ENCODE measurements around the gene BCAP31. TPM values are rescaled to one million over a fixed set of nuclear protein-coding genes. Genes with fewer than 3 reads are reported as not detected.

BCAP31 gene
- total RNA-seq, 1 experiment from 2014 or later: 289 TPM

DNA sequence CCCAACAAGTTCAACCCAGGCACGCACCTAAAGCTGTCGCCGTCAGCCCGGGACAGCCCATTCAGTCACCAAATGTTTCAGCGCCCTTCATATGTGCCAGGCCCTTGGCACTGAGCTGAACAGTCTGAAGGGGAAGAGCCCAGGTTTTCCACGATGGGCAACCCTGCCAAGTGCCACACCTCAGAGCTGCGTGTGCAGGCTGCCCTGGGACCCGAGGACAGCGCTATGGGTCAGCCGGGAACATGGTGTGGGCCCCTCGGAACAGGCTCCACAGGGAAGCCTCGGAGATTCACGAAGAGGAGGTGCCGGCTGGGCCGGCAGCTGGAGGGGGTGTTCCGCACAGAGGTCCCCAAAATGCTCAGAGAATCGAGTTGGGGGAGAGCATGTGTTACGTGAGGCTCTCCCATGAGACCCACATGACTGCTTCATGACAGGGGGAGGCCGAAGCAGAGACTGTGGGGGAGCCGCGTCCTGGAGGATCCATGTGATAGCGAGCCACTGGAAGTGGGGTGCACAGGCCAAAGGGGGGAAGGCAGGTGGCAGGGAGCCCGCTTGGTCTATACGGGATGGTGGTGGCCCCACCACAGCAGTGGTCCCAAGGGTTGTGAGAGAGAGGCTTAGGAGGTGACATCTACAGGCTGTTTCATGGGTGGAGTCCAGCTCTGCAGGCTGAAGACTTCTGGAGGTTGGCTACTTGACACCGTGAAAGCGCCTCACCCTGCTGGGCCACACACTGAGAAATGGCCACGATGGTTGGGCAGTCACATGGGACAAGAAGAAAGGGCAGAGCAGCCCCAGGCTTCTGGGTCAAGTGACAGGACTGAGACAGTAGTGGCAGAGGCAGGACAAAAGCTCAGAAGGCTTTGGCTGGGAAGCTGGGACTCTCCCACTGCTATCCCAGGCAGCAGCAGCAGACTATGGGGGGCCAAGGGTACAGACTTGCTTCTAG, 14.2 kb downstream of the BCAP31 start:
- H3K27me3 ChIP-seq (ENCODE audit: low read length): no peaks in the 10 kb centered on the region
- H3K9me2 ChIP-seq (replicated peaks; ENCODE audit: low read length): no peaks in the 10 kb centered on the region
- BruUV-seq (replicated peaks): no TSS peak
- intact Hi-C loops (cut with micrococcal nuclease): loop anchor here (2.0 kb wide), 1 partner anchor 13 kb away; no protein-coding TSS in a partner anchor
- no peak overlapping the region for H3K4me3 ChIP-seq (ENCODE audit: low read length)
- TF ChIP-seq EZH2phosphoT487 (IDR thresholded peaks at IDR 0.05; ENCODE audit: borderline replicate concordance, low read length): no peak
- no peak for TF ChIP-seq EZH2 (IDR thresholded peaks at IDR 0.05; ENCODE audit: low read length, unreplicated experiment)
- TF ChIP-seq, protein P1, sequence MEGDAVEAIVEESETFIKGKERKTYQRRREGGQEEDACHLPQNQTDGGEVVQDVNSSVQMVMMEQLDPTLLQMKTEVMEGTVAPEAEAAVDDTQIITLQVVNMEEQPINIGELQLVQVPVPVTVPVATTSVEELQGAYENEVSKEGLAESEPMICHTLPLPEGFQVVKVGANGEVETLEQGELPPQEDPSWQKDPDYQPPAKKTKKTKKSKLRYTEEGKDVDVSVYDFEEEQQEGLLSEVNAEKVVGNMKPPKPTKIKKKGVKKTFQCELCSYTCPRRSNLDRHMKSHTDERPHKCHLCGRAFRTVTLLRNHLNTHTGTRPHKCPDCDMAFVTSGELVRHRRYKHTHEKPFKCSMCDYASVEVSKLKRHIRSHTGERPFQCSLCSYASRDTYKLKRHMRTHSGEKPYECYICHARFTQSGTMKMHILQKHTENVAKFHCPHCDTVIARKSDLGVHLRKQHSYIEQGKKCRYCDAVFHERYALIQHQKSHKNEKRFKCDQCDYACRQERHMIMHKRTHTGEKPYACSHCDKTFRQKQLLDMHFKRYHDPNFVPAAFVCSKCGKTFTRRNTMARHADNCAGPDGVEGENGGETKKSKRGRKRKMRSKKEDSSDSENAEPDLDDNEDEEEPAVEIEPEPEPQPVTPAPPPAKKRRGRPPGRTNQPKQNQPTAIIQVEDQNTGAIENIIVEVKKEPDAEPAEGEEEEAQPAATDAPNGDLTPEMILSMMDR (conservative IDR thresholded peaks at IDR 0.05; ENCODE audit: low read depth, low read length): no peak
- no peak overlapping the region for H3K9ac ChIP-seq (ENCODE audit: low read length)
- H3K27ac ChIP-seq (ENCODE audit: low read length): no peak overlapping the region
- H2AFZ ChIP-seq (ENCODE audit: low read length): no peak overlapping the region
- ChIA-PET POLR2A (ENCODE audit: unreplicated experiment) (interaction anchor here (0.6 kb wide), 1 partner anchor 33 kb away, joined by 3 read pairs; no protein-coding TSS in a partner anchor), CTCF (no interaction called here)
- H3K4me2 ChIP-seq (ENCODE audit: low read length): no peak overlapping the region
- H3K36me3 ChIP-seq (ENCODE audit: low read depth, low read length): peaks cover 14% of the 10 kb centered on the region
- peaks cover 6% of the 10 kb centered on the region; the same call in 1 of the 2 replicates for H4K20me1 ChIP-seq (ENCODE audit: low read length)
- DNase-seq (no peak), ATAC-seq (no peak)
- H3K79me2 ChIP-seq (ENCODE audit: low read length): peaks cover 7% of the 10 kb centered on the region
- H3K9me3 ChIP-seq (ENCODE audit: low read length): no peaks in the 10 kb centered on the region
- peaks cover 9% of the 10 kb centered on the region; the same call in 1 of the 2 replicates for H3K4me1 ChIP-seq (ENCODE audit: insufficient read depth, low read length)
- H3F3A ChIP-seq (ENCODE audit: low read length, unreplicated experiment): no peaks in the 10 kb centered on the region

DNA sequence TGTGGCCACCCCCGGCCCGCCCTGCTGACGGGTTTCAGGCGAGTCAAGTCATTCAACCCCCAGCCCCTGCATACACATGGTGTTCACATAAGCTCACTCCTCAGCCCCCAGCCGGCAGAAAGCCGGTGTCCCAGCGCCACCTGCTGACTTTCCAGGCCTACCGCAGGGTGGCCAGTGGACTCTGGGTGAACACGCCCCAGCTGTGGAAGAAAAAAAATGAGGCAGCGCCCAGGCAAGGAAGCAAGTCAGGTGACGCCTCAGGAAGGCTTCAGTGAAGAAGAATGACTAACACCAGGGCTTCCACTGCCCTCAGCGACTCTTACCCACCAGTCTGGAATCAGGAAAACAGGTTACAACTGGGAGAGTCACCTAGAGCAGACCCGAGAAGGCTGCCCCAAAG, 15.8 kb downstream of the BCAP31 start:
- Histone ChIP-seq H3K79me2 (ENCODE audit: low read length) (peaks cover 7% of the 10 kb centered on the region), H4K20me1 (ENCODE audit: low read length) (peaks cover 6% of the 10 kb centered on the region; the same call in 1 of the 2 replicates), H3K4me1 (ENCODE audit: insufficient read depth, low read length) (peaks cover 9% of the 10 kb centered on the region; the same call in 1 of the 2 replicates), H3K9ac (ENCODE audit: low read length) (no peak overlapping the region), H3K9me3 (ENCODE audit: low read length) (no peaks in the 10 kb centered on the region), H3K27me3 (ENCODE audit: low read length) (no peaks in the 10 kb centered on the region), H2AFZ (ENCODE audit: low read length) (no peak overlapping the region), H3K4me3 (ENCODE audit: low read length) (no peak overlapping the region), H3K36me3 (ENCODE audit: low read depth, low read length) (peaks cover 11% of the 10 kb centered on the region), H3F3A (ENCODE audit: low read length, unreplicated experiment) (no peaks in the 10 kb centered on the region), H3K27ac (ENCODE audit: low read length) (peak overlapping the region; percentile 56), H3K9me2 (replicated peaks; ENCODE audit: low read length) (no peaks in the 10 kb centered on the region), H3K4me2 (ENCODE audit: low read length) (no peak overlapping the region)
- ATAC-seq: peak; percentile 94
- TF ChIP-seq EZH2phosphoT487 (IDR thresholded peaks at IDR 0.05; ENCODE audit: borderline replicate concordance, low read length): no peak
- TF ChIP-seq, protein P1 (conservative IDR thresholded peaks at IDR 0.05; ENCODE audit: low read depth, low read length): peak; percentile 73
- intact Hi-C loops (cut with micrococcal nuclease): loop anchor here (2.0 kb wide), 1 partner anchor 14 kb away; no protein-coding TSS in a partner anchor
- ChIA-PET CTCF (interaction anchor here (0.7 to 1.0 kb wide), 2 partner anchors 21 to 24 kb away, joined by 4 read pairs; partner anchors contain the start of gene SLC6A8), POLR2A (ENCODE audit: unreplicated experiment) (no interaction called here)
- peak; percentile 90 for DNase-seq
- BruUV-seq (replicated peaks): no TSS peak

Measured in PC-3 (cell line).